Panc1 (cell line): ENCODE results near the gene HEPHL1. TPM values are rescaled to one million over a fixed set of nuclear protein-coding genes. Genes with fewer than 3 reads are reported as not detected.

Experiments
- ATAC-seq: fragments of 200-7000 bp; cut with Tn5 transposase; 2 replicates; pipeline ENCODE4 v1.9.1; 2020; ENCODE audit warnings: mild to moderate bottlenecking, moderate library complexity
- BruUV-seq: library from RNA; stranded (reverse); fragments of 400-500 nt; replicated peaks from 2 replicates; lab custom pipeline; 2021; lab: Mats Ljungman, UMichigan
- CTCF ChIA-PET: fragments of 300-600 bp; sonication (Branson Sonifier 250); formaldehyde crosslinking; loops from one replicate; lab custom pipeline; 2022; ENCODE audit warnings: antibody characterized with exemption; lab: Charles Lee
- POLR2A ChIA-PET: fragments of 300-600 bp; sonication (Branson Sonifier 250); formaldehyde crosslinking; loops from one replicate; lab custom pipeline; 2022; ENCODE audit warnings: antibody characterized with exemption; lab: Charles Lee
- DNase-seq: peaks from one replicate; pipeline ENCODE4 v3.0.0-alpha.2; 2010; ENCODE audit warnings: low read depth, low spot score
- H3K27ac ChIP-seq: 2 replicates; pipeline ENCODE4 v1.5.1; 2011; ENCODE audit warnings: mild to moderate bottlenecking, low read length, inconsistent platforms
- H3K27me3 ChIP-seq: fragments of 200-500 bp; sonication (Bioruptor generic); 2 replicates; pipeline ENCODE4 v1.6.0; 2014; ENCODE audit warnings: low read length, inconsistent platforms; ENCODE audit not compliant: control insufficient read depth, insufficient read depth
- H3K36me3 ChIP-seq: fragments of 200-500 bp; sonication (Bioruptor generic); 2 replicates; pipeline ENCODE4 v1.5.1; 2014; ENCODE audit warnings: inconsistent platforms, mild to moderate bottlenecking, low read length, moderate library complexity; ENCODE audit not compliant: control insufficient read depth, insufficient read depth
- H3K4me1 ChIP-seq: 2 replicates; pipeline ENCODE4 v1.5.1; 2011; ENCODE audit warnings: inconsistent platforms, mild to moderate bottlenecking, low read length, moderate library complexity; ENCODE audit not compliant: control insufficient read depth, insufficient read depth
- H3K4me3 ChIP-seq, 2 experiments: 2 replicates each; pipeline ENCODE4 v1.5.1; 2011 to 2012; ENCODE audit warnings: low read depth in 2 of 2, low read length in 2 of 2, mild to moderate bottlenecking in 2 of 2, inconsistent platforms in 1 of 2, moderate library complexity in 1 of 2
- H3K9me3 ChIP-seq: fragments of 200-500 bp; sonication (Bioruptor generic); 2 replicates; pipeline ENCODE4 v1.5.1; 2014; ENCODE audit warnings: low read depth, mild to moderate bottlenecking, inconsistent platforms, low read length, moderate library complexity; ENCODE audit not compliant: control insufficient read depth, insufficient read depth
- POLR2AphosphoS5 ChIP-seq: IDR thresholded peaks from 2 replicates; pipeline ENCODE4 v1.6.1; 2012; ENCODE audit warnings: mild to moderate bottlenecking, low read depth, low read length, moderate library complexity
- SIN3A ChIP-seq: IDR thresholded peaks from 2 replicates; pipeline ENCODE4 v1.6.1; 2012; ENCODE audit warnings: low read depth, mild to moderate bottlenecking, low read length, moderate library complexity, borderline replicate concordance; ENCODE audit not compliant: insufficient read depth
- TCF7L2 ChIP-seq: IDR thresholded peaks from 2 replicates; pipeline ENCODE4 v1.6.1; 2011; ENCODE audit warnings: mild to moderate bottlenecking, low read depth, low read length, inconsistent platforms
- in situ Hi-C: cut with HindIII; loops from 2 replicates; pipeline ENCODE4 v1.10.0; 2016; ENCODE audit warnings: low sequenced_read_pairs, low pct_unique_long_range_greater_than_20kb
- intact Hi-C: fragments of 100-400 bp; cut with micrococcal nuclease; formaldehyde crosslinking; loops from one replicate; pipeline ENCODE4 v1.10.0; 2022; ENCODE audit not compliant: unreplicated experiment
- total RNA-seq: library from RNA; stranded (reverse); gene quantifications from one replicate; pipeline ENCODE4 v1.2.1, GENCODE V29; 2021; ENCODE audit not compliant: unreplicated experiment
- TF ChIP-seq, protein P1 (sequence below): fragments of 450-650 bp; IDR thresholded peaks from 2 replicates; pipeline ENCODE4 v1.5.1; 2017; ENCODE audit warnings: mild to moderate bottlenecking
- TF ChIP-seq, protein P2 (sequence below), 2 experiments: IDR thresholded peaks; 2 replicates each; pipeline ENCODE4 v1.6.1; 2011 to 2012; ENCODE audit warnings: low read depth in 2 of 2, control low read depth in 1 of 2, low read length in 1 of 2, mild to moderate bottlenecking in 1 of 2, moderate library complexity in 1 of 2; ENCODE audit not compliant: insufficient read depth in 1 of 2

HEPHL1 gene
- total RNA-seq, 1 experiment from 2014 or later: not detected

DNA sequence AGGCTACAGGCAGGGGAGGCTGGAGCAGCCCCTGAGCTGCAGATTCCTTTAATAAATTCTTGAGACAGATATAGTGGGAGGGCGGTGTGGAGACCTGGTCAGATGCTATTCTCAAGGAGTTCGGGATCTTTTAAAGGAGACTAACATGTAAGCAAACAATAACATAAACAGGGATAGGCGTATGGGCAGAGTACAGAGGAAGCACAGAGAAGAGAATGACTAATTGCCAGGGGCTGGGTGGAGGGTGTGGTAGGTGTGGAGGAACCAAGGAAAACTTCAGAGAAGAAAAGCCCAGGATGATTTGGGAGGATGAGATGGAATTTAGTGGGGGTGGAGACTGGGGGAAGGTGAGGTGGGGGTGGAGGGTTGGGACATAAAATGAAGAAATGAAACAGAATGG is 9.7 kb upstream of the HEPHL1 start:
- Histone ChIP-seq H3K4me1 (no peaks in the 10 kb centered on the region), H3K36me3 (no peaks in the 10 kb centered on the region), H3K9me3 (no peaks in the 10 kb centered on the region), H3K4me3 (no peak overlapping the region), H3K27ac (no peak overlapping the region), H3K27me3 (no peaks in the 10 kb centered on the region)
- CTCF ChIA-PET: no interaction called here
- intact Hi-C loops: no loop called here
- BruUV-seq: no TSS peak
- no peak for TF ChIP-seq TCF7L2
- TF ChIP-seq, protein P1, sequence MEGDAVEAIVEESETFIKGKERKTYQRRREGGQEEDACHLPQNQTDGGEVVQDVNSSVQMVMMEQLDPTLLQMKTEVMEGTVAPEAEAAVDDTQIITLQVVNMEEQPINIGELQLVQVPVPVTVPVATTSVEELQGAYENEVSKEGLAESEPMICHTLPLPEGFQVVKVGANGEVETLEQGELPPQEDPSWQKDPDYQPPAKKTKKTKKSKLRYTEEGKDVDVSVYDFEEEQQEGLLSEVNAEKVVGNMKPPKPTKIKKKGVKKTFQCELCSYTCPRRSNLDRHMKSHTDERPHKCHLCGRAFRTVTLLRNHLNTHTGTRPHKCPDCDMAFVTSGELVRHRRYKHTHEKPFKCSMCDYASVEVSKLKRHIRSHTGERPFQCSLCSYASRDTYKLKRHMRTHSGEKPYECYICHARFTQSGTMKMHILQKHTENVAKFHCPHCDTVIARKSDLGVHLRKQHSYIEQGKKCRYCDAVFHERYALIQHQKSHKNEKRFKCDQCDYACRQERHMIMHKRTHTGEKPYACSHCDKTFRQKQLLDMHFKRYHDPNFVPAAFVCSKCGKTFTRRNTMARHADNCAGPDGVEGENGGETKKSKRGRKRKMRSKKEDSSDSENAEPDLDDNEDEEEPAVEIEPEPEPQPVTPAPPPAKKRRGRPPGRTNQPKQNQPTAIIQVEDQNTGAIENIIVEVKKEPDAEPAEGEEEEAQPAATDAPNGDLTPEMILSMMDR: no peak
- no peak for TF ChIP-seq POLR2AphosphoS5
- TF ChIP-seq, protein P2, sequence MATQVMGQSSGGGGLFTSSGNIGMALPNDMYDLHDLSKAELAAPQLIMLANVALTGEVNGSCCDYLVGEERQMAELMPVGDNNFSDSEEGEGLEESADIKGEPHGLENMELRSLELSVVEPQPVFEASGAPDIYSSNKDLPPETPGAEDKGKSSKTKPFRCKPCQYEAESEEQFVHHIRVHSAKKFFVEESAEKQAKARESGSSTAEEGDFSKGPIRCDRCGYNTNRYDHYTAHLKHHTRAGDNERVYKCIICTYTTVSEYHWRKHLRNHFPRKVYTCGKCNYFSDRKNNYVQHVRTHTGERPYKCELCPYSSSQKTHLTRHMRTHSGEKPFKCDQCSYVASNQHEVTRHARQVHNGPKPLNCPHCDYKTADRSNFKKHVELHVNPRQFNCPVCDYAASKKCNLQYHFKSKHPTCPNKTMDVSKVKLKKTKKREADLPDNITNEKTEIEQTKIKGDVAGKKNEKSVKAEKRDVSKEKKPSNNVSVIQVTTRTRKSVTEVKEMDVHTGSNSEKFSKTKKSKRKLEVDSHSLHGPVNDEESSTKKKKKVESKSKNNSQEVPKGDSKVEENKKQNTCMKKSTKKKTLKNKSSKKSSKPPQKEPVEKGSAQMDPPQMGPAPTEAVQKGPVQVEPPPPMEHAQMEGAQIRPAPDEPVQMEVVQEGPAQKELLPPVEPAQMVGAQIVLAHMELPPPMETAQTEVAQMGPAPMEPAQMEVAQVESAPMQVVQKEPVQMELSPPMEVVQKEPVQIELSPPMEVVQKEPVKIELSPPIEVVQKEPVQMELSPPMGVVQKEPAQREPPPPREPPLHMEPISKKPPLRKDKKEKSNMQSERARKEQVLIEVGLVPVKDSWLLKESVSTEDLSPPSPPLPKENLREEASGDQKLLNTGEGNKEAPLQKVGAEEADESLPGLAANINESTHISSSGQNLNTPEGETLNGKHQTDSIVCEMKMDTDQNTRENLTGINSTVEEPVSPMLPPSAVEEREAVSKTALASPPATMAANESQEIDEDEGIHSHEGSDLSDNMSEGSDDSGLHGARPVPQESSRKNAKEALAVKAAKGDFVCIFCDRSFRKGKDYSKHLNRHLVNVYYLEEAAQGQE (IDR thresholded peaks at IDR 0.05; ENCODE audit: insufficient read depth in 1 of 2, low read depth in 2 of 2, low read length in 1 of 2): no peak
- TF ChIP-seq SIN3A: no peak
- POLR2A ChIA-PET: no interaction called here
- in situ Hi-C loops: no loop called here
- ATAC-seq (no peak), DNase-seq (no peak)

DNA sequence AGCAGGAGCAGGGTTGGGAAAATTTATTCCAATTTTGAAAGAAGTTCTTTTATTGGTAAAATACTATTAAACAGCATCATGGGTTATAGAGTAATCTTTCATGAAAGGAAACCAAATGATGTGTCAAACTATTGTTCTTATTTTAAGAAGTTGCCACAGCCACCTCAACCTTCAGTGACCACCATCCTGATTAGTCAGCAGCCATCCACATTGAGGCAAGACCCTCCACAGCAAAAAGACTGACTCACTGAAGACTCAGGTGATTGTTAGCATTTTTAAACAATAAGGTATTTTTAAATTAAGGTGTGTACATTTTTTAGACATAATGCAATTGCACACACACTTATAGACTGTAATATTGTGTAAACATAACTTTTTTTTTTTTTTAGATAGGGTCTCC is 3.7 kb upstream of the HEPHL1 start:
- in situ Hi-C loops (no loop called here), intact Hi-C loops (no loop called here)
- H3K27ac ChIP-seq: no peak overlapping the region
- BruUV-seq: no TSS peak
- ATAC-seq (no peak), DNase-seq (no peak)
- CTCF ChIA-PET: no interaction called here
- TF ChIP-seq, protein P2 (IDR thresholded peaks at IDR 0.05; ENCODE audit: insufficient read depth in 1 of 2, low read depth in 2 of 2, low read length in 1 of 2): no peak
- no peak for TF ChIP-seq POLR2AphosphoS5
- no peak for TF ChIP-seq SIN3A
- TF ChIP-seq TCF7L2: no peak
- TF ChIP-seq, protein P1: no peak
- H3K9me3 ChIP-seq: no peaks in the 10 kb centered on the region
- POLR2A ChIA-PET: no interaction called here
- H3K36me3 ChIP-seq: no peaks in the 10 kb centered on the region
- no peak overlapping the region for H3K4me3 ChIP-seq
- H3K4me1 ChIP-seq: no peaks in the 10 kb centered on the region
- no peaks in the 10 kb centered on the region for H3K27me3 ChIP-seq
